Measurements from ENCODE around the gene KCNK13.

DNA sequence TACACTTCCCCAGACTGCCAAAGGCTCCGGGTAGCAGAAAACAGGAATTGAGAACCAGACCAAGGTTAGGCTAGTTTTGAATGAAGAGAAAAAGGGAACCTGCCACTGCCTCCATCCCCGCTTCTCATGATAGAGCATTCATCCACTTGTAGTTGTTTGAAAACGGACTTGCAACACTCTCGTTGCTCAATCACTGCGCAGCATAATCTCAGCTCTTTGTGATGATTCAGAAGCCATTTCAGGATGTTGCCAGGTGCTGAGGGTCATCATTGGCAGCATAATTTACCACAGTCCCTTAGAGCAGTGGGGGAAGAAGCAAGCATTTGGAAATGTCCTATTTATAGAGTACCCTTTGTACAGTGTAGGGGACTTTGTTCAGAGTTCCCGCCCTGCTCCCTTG, 25.6 kb downstream of the KCNK13 start:
- TF ChIP-seq, protein P1, sequence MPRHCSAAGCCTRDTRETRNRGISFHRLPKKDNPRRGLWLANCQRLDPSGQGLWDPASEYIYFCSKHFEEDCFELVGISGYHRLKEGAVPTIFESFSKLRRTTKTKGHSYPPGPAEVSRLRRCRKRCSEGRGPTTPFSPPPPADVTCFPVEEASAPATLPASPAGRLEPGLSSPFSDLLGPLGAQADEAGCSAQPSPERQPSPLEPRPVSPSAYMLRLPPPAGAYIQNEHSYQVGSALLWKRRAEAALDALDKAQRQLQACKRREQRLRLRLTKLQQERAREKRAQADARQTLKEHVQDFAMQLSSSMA (CRISPR knock-in tag; IDR thresholded peaks at IDR 0.05): no peak
- no peak for TF ChIP-seq ZNF550 (CRISPR knock-in tag; IDR thresholded peaks at IDR 0.05; ENCODE audit: borderline replicate concordance)
- TF ChIP-seq TCF12 (IDR thresholded peaks at IDR 0.05): no peak
- TF ChIP-seq TCF12 (CRISPR knock-in tag; IDR thresholded peaks at IDR 0.05): no peak
- TF ChIP-seq ZNF331 (CRISPR knock-in tag; IDR thresholded peaks at IDR 0.05): no peak
- TF ChIP-seq POLR2G (IDR thresholded peaks at IDR 0.05; ENCODE audit: low read depth, low read length): no peak
- TF ChIP-seq, protein P2, sequence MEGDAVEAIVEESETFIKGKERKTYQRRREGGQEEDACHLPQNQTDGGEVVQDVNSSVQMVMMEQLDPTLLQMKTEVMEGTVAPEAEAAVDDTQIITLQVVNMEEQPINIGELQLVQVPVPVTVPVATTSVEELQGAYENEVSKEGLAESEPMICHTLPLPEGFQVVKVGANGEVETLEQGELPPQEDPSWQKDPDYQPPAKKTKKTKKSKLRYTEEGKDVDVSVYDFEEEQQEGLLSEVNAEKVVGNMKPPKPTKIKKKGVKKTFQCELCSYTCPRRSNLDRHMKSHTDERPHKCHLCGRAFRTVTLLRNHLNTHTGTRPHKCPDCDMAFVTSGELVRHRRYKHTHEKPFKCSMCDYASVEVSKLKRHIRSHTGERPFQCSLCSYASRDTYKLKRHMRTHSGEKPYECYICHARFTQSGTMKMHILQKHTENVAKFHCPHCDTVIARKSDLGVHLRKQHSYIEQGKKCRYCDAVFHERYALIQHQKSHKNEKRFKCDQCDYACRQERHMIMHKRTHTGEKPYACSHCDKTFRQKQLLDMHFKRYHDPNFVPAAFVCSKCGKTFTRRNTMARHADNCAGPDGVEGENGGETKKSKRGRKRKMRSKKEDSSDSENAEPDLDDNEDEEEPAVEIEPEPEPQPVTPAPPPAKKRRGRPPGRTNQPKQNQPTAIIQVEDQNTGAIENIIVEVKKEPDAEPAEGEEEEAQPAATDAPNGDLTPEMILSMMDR (CRISPR knock-in tag; IDR thresholded peaks at IDR 0.05): no peak
- no peak for TF ChIP-seq TAF1 (CRISPR knock-in tag; IDR thresholded peaks at IDR 0.05)
- TF ChIP-seq EZH2 (conservative IDR thresholded peaks at IDR 0.05; ENCODE audit: low read depth, low read length): no peak
- TF ChIP-seq MEIS1 (CRISPR knock-in tag; IDR thresholded peaks at IDR 0.05; ENCODE audit: borderline replicate concordance): no peak

Measured in HepG2 (cell line).